Stimulated activated CD8-positive, alpha-beta memory T cell treated with anti-CD3 and anti-CD28 coated beads, Interleukin-12 subunit alpha, Interleukin-12 subunit beta, amount 100 ng/mL, for 4 hours (primary cell): ENCODE measurements around the gene SIPA1L3.
"Not testable (repeated sequence)": the region's sequence is repeated elsewhere in the genome, so short reads cannot be mapped to it uniquely, and the experiment has no call there.

ENCODE experiments used
- DNase-seq: peaks from one replicate; pipeline ENCODE4 v3.0.0-alpha.2; 2020; ENCODE audit warnings: low read depth

SIPA1L3 gene

GRCh38 chr19:38020311-38020710 is 113.3 kb downstream of the SIPA1L3 start:
- DNase-seq = no peak

- DNase-seq = no peak
Observed at GRCh38 chr19:38021352-38021751, 114.3 kb downstream of the SIPA1L3 start.

- DNase-seq = no peak
Observed at GRCh38 chr19:38022791-38023670, 116.0 kb downstream of the SIPA1L3 start.

DNA sequence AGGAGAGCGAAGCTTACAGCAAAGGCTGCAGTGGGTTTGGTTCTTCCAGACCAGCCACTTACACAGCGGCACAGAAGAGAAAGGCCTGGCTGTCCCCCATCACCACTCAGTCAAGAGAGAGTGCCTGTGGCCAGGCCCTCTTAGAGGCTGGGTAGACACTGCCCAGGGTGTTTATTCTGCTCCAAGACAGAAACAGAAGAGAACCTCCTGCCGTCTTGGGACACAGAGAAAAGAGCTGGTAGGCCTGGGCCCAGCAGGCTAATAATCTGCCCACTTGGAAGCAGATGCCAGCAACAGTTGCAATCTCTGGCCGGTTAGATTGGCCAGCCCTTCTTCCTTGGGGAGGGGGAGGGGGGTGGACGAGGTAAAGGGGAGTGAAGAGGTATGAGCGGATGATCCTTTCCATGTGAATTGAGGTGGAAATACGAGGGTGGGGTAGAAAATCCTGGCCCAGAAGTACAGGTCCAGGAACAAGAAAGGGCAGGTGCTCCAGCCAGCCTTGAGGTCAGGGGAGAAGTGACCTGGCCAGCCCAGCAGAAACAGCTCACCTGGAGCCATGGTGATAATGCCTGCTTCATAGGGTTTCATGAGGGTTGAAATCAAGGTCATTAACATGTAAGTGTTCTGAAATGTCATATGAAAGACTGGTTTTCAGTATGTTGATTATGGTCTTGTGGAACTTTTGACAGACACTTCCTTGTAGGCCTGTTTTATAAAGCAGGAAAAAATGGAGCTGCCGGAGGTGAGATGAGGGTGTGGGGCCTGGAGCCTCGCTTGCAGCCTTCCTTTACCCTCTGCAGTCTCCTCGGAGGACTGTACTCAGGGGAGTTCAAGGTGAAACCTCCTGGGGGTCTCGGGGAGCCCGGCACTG is 116.9 kb downstream of the SIPA1L3 start:
- DNase-seq = no peak

DNA sequence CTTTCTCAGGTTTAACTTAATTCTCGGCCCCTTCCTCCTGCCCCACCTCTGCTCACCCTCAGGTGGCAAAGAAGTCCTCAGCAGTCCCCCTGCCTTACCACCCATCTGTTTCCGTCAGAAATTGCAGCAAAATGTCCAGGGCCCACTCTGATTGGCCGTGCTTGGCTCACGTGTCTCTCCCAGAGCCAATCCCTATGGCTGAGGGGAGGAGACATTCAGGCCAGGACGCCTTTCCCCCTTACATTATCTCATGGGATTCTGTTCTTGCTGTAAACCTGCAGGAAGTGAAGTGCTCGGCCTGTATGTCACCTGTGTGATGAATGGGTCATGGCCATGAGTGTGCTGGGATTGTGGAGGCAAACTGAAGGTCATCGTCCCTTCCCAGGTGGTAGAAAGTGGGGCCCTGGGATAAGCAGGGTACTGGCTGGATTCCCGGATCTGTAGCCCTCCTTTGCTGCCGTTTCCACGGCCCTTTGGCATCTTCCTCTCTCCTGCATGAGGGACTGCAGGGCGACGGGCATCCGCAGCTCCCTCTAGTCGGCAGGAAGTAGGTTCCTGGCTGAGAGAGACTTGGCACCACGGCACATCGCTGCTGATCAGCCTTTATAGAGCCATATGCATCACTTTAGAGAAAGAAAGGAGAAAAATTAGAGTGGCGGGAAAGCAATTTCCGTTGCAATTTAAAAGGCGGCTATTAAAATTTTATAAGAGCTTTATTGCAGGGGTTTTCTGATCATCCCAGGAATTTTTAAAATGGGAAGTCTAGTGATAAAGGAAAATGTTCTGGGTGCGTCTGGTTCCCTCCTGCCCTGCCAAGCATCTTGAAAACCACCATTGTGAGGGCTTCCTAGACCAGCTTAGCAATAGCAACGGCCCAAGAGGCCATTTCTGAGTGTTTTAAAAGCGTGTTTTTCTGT is 118.2 kb downstream of the SIPA1L3 start:
- DNase-seq = no peak

DNA sequence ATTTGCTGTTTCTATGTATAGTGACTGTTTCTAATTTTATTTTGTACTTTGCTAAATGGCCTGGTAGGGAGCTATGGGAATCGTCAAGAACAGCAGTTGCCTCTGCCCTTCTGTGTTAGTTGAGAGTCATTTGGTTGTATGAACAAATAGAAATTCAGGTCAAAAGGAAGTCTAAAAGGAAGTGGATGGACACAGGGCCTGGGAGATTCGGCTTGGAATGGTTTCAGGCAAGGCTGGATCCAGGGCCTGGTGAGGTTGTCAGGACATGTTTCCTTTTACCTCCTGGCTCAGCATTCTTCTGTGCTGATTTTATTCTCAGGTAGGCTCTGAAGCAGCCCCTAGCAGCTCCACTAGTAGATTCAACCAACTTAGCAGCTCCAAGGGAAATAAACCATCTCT is 118.9 kb downstream of the SIPA1L3 start:
- no peak for DNase-seq

DNA sequence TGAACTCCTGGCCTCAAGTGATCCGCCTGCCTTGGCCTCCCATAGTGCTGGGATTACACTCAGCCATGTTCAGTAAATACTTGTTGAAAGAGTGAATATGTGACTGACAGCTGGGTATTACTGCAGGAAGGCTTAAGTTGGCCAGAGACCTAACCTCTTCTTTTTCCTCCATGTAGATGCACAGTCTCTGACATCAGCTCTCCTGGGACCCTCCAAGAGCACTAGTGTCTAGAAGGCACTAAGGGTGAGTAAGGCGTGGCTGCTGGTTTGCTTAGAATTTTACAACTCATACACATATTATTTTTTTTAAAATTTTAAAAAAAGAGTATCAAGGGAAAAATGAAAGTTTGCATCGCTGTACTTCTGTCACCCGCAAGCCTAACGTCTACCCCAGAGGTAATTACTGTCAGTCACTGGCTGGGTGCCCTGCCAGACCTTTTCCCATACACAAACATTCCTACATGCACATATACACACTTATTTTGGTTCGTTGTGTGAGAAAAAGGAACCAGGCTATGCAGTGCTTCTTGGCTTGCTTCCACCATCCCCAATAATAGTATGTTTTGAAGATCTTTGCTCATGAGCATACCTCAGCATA is 122.0 kb downstream of the SIPA1L3 start:
- DNase-seq = no peak

DNA sequence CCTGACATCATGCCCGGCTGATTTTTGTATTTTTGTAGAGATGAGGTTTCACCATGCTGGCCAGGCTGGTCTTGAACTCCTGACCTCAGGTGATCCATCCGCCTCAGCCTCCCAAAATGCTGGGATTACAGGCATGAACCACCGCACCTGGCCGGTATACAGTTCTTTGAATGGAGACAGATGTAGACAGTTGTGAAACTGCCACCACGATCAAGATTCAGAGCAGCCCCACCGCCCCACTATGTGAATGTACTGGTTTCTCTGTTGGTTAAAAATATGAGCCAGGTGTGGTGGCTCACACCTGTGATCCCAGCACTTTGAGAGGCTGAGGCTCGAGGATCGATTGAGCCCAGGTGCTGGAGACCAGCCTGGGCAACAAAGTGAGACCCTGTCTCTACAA is 123.0 kb downstream of the SIPA1L3 start:
- not testable (repeated sequence) for DNase-seq

DNA sequence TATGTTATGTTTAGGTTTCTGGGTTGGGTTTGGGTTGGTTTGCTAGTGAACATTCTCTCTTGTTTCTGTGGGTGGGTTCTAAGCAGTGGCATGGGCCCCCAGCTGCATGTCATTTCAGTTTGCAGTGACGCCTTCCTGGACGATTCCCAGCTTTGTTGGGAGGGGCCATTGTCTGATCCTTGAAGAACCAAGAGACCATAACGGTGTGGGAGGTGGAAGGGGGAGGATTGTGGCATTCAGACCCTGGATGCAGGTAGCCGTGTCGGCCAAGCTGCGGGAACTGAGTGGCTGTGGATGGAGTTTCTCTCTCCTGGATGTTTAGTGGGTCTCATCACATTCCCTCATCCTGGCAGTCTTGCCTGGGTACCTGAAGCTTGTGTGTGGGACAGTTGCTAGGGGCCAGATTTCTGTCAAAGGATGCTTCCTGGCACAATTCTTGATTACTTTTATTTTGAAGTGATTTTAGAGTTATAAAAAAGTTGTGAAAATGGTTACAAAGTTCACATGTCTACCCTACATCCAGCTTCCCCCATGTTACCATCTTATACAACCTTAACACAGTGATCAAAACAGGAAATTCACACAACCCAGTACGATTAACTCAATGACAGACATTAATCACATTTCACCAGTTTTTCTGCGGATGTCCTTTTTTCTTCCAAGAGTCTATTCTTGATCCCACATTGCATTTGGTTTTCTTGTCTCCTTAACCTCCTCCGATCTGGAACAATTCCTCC is 123.8 kb downstream of the SIPA1L3 start:
- no peak for DNase-seq

GRCh38 chr19:38031423-38031770 is 124.4 kb downstream of the SIPA1L3 start:
- no peak for DNase-seq

DNA sequence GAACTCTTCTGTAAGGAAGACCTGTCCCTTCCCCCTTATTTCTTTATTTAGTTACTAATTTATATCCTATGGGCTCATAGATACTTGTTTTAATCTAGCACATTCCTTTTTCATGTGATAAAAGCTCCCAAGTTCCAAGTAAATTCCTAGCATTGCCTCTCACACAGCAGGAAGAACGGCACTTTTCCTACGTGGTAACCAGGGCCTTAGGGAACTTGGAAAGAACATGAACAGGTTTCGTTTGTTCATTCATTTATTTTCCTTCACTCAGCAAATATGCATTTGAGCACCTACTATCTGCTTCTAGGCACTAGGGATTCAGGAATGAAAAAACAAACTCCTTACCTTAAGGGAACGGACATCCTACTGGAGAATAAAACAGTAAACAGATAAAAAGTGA is 125.1 kb downstream of the SIPA1L3 start:
- no peak for DNase-seq

GRCh38 chr19:38032951-38033350 is 125.9 kb downstream of the SIPA1L3 start:
- DNase-seq = no peak

GRCh38 chr19:38033658-38034491 is 126.9 kb downstream of the SIPA1L3 start:
- no peak for DNase-seq

DNA sequence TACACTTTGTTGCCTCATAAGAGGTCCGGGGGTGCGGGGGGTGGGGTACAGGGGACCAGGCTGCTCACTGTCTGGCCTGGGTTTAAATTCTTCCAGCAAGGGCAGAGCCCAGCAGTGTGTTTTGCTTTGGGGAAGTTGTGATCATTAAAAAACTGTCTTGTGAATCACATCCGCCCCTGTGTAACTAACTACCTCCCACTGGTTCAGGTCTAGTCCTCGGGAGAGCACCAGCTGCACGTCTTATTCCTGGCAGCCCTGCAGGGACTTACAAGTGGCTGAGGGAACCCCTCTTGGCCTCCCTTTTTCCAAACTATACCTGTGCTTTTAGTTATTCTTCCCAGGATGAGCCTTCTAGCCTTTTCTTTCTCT is 127.5 kb downstream of the SIPA1L3 start:
- DNase-seq = no peak

- no peak for DNase-seq
Observed at GRCh38 chr19:38035515-38036495, 128.8 kb downstream of the SIPA1L3 start.

GRCh38 chr19:38036707-38037611 is 130.0 kb downstream of the SIPA1L3 start:
- no peak for DNase-seq

DNA sequence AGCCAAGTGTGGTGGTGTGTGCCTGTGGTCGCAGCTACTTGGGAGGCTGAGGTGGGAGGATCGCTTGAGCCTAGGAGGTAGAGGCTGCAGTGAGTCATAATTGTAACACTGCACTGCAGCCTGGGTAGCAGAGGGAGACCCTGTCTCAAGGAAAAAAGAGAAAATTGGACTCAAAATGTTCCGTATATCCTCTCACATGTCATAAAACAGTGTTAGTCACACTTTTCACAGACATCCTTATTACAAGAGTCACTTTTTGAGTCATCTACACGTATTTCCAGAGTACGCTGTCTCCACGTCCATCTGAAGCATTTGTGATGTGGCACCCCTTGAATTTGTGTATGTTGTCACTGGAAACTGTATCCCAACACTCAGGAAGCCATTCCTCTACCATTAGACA is 133.0 kb downstream of the SIPA1L3 start:
- DNase-seq = no peak

- DNase-seq = no peak
Observed at GRCh38 chr19:38042132-38042531, 135.1 kb downstream of the SIPA1L3 start.
